Activated T-helper 1 cell treated with anti-CD3 and anti-CD28 coated beads, Interleukin-12 subunit alpha, Interleukin-12 subunit beta, Interleukin-2, Interleukin-4 antibody, amounts not matched to agents 30 ng/mL and 10 ng/mL and 1 ng/mL, durations not matched to agents 14 hours and 24 hours and 36 hours (primary cell): ENCODE measurements around the gene TGFB2. TPM values are rescaled to one million over a fixed set of nuclear protein-coding genes. Genes with fewer than 3 reads are reported as not detected.

Experiments
- DNase-seq: peaks from one replicate; pipeline ENCODE4 v3.0.0; 2021; ENCODE audit warnings: low spot score
- H3K27ac Mint-ChIP-seq: one replicate; pipeline ENCODE4 v1.8.0; 2021; ENCODE audit warnings: mild to moderate bottlenecking, mixed read lengths
- H3K27me3 Mint-ChIP-seq: one replicate; pipeline ENCODE4 v1.8.0; 2022; ENCODE audit warnings: mild to moderate bottlenecking, moderate library complexity, mixed read lengths; ENCODE audit not compliant: insufficient read depth
- H3K36me3 Mint-ChIP-seq: one replicate; pipeline ENCODE4 v1.8.0; 2021; ENCODE audit warnings: low read depth, mixed read lengths
- H3K4me1 Mint-ChIP-seq: one replicate; pipeline ENCODE4 v1.8.0; 2021; ENCODE audit warnings: low read depth, mixed read lengths
- H3K4me3 Mint-ChIP-seq: one replicate; pipeline ENCODE4 v1.8.0; 2021; ENCODE audit warnings: mild to moderate bottlenecking, moderate library complexity, mixed read lengths
- H3K9me3 Mint-ChIP-seq: one replicate; pipeline ENCODE4 v1.8.0; 2021; ENCODE audit warnings: mixed read lengths
- intact Hi-C: fragments of 100-400 bp; cut with micrococcal nuclease; formaldehyde crosslinking; loops from one replicate; pipeline ENCODE4 v1.15.1; 2024
- total RNA-seq: library from RNA; stranded (reverse); gene quantifications from 2 replicates; pipeline ENCODE4 v1.2.3, GENCODE V29; 2022

The TGFB2 gene
- total RNA-seq, 1 donor from 2014 or later, result not detected

- H3K27ac Mint-ChIP-seq, result no peak overlapping the region
- no peak overlapping the region for H3K4me3 Mint-ChIP-seq
- H3K9me3 Mint-ChIP-seq, result no peaks in the 10 kb centered on the region
- H3K36me3 Mint-ChIP-seq, result peaks cover 2% of the 10 kb centered on the region
- intact Hi-C loops, result loop anchor here (10.0 kb wide), 1 partner anchor 1323 kb away; no protein-coding TSS in a partner anchor
- peaks cover 32% of the 10 kb centered on the region for H3K27me3 Mint-ChIP-seq
- DNase-seq, result no peak
- H3K4me1 Mint-ChIP-seq, result peaks cover 16% of the 10 kb centered on the region
These were observed 3.0 kb upstream of the TGFB2 start for GRCh38 chr1:218342091-218342490.

GRCh38 chr1:218345673-218346390 lies 696 bp downstream of the TGFB2 start:
- H3K4me1 Mint-ChIP-seq, result peaks cover 21% of the 10 kb centered on the region
- intact Hi-C loops, result loop anchor here (1.0 to 10.0 kb wide), 3 partner anchors 31 to 1319 kb away; no protein-coding TSS in a partner anchor
- peak overlapping the region; percentile 78 for H3K4me3 Mint-ChIP-seq
- H3K27me3 Mint-ChIP-seq, result peaks cover 59% of the 10 kb centered on the region
- DNase-seq, result no peak
- H3K27ac Mint-ChIP-seq, result no peak overlapping the region
- no peaks in the 10 kb centered on the region for H3K9me3 Mint-ChIP-seq
- peaks cover 2% of the 10 kb centered on the region for H3K36me3 Mint-ChIP-seq

GRCh38 chr1:218346391-218347204 lies 1.5 kb downstream of the TGFB2 start:
- peaks cover 24% of the 10 kb centered on the region for H3K4me1 Mint-ChIP-seq
- no peaks in the 10 kb centered on the region for H3K9me3 Mint-ChIP-seq
- intact Hi-C loops, result loop anchor here (5.0 to 10.0 kb wide), 2 partner anchors 184 to 1318 kb away; no protein-coding TSS in a partner anchor
- peaks cover 2% of the 10 kb centered on the region for H3K36me3 Mint-ChIP-seq
- peak overlapping the region; percentile 78 for H3K4me3 Mint-ChIP-seq
- H3K27me3 Mint-ChIP-seq, result peaks cover 64% of the 10 kb centered on the region
- no peak overlapping the region for H3K27ac Mint-ChIP-seq
- no peak for DNase-seq

- intact Hi-C loops, result loop anchor here (5.0 to 10.0 kb wide), 2 partner anchors 185 to 1317 kb away; no protein-coding TSS in a partner anchor
- Mint-ChIP-seq H3K27ac (no peak overlapping the region), H3K27me3 (peaks cover 61% of the 10 kb centered on the region), H3K4me1 (peaks cover 27% of the 10 kb centered on the region), H3K9me3 (no peaks in the 10 kb centered on the region), H3K4me3 (peak overlapping the region; percentile 78), H3K36me3 (peaks cover 2% of the 10 kb centered on the region)
- no peak for DNase-seq
These were observed 2.2 kb downstream of the TGFB2 start for GRCh38 chr1:218347336-218347722.

- Mint-ChIP-seq H3K27ac (no peak overlapping the region), H3K27me3 (peaks cover 56% of the 10 kb centered on the region), H3K36me3 (peaks cover 2% of the 10 kb centered on the region), H3K4me1 (peaks cover 27% of the 10 kb centered on the region), H3K4me3 (no peak overlapping the region), H3K9me3 (no peaks in the 10 kb centered on the region)
- no peak for DNase-seq
- intact Hi-C loops, result loop anchor here (5.0 to 10.0 kb wide), 2 partner anchors 186 to 1317 kb away; no protein-coding TSS in a partner anchor
These were observed 2.8 kb downstream of the TGFB2 start for GRCh38 chr1:218347723-218348627.

GRCh38 chr1:218348628-218349071 lies 3.5 kb downstream of the TGFB2 start:
- peaks cover 2% of the 10 kb centered on the region for H3K36me3 Mint-ChIP-seq
- H3K27me3 Mint-ChIP-seq, result peaks cover 57% of the 10 kb centered on the region
- no peak for DNase-seq
- no peaks in the 10 kb centered on the region for H3K9me3 Mint-ChIP-seq
- no peak overlapping the region for H3K4me3 Mint-ChIP-seq
- H3K27ac Mint-ChIP-seq, result no peak overlapping the region
- intact Hi-C loops, result loop anchor here (5.0 to 10.0 kb wide), 2 partner anchors 186 to 1316 kb away; no protein-coding TSS in a partner anchor
- peaks cover 27% of the 10 kb centered on the region for H3K4me1 Mint-ChIP-seq

GRCh38 chr1:218349348-218350034 lies 4.4 kb downstream of the TGFB2 start:
- no peak for DNase-seq
- Mint-ChIP-seq H3K36me3 (peaks cover 2% of the 10 kb centered on the region), H3K4me1 (peaks cover 27% of the 10 kb centered on the region), H3K4me3 (no peak overlapping the region), H3K27me3 (peaks cover 55% of the 10 kb centered on the region), H3K9me3 (no peaks in the 10 kb centered on the region), H3K27ac (no peak overlapping the region)
- intact Hi-C loops, result loop anchor here (5.0 to 10.0 kb wide), 2 partner anchors 187 to 1315 kb away; no protein-coding TSS in a partner anchor

- H3K9me3 Mint-ChIP-seq, result no peaks in the 10 kb centered on the region
- intact Hi-C loops, result no loop called here
These were observed 4.9 kb downstream of the TGFB2 start for GRCh38 chr1:218350035-218350525.

GRCh38 chr1:218350801-218351266 lies 5.7 kb downstream of the TGFB2 start:
- Mint-ChIP-seq H3K27me3 (peaks cover 58% of the 10 kb centered on the region), H3K9me3 (no peaks in the 10 kb centered on the region), H3K4me3 (no peak overlapping the region), H3K36me3 (peaks cover 2% of the 10 kb centered on the region), H3K4me1 (peaks cover 27% of the 10 kb centered on the region), H3K27ac (no peak overlapping the region)
- intact Hi-C loops, result loop anchor here (1.0 kb wide), 1 partner anchor 26 kb away; no protein-coding TSS in a partner anchor
- DNase-seq, result no peak

More at GRCh38 chr1:218350035-218350525, 4.9 kb downstream of the TGFB2 start:
- Mint-ChIP-seq H3K36me3 (peaks cover 2% of the 10 kb centered on the region), H3K4me3 (no peak overlapping the region), H3K27me3 (peaks cover 55% of the 10 kb centered on the region), H3K27ac (no peak overlapping the region), H3K4me1 (peaks cover 27% of the 10 kb centered on the region)
- DNase-seq, result no peak

- Mint-ChIP-seq H3K4me1 (peaks cover 22% of the 10 kb centered on the region), H3K4me3 (peak overlapping the region; percentile 37), H3K27me3 (peaks cover 53% of the 10 kb centered on the region), H3K27ac (no peak overlapping the region), H3K9me3 (no peaks in the 10 kb centered on the region), H3K36me3 (no peaks in the 10 kb centered on the region)
- intact Hi-C loops, result loop anchor here (1.0 kb wide), 1 partner anchor 26 kb away; no protein-coding TSS in a partner anchor
- DNase-seq, result no peak
These were observed 6.4 kb downstream of the TGFB2 start for GRCh38 chr1:218351391-218352074.

GRCh38 chr1:218352075-218352438 lies 6.9 kb downstream of the TGFB2 start:
- no peak for DNase-seq
- intact Hi-C loops, result no loop called here
- no peaks in the 10 kb centered on the region for H3K36me3 Mint-ChIP-seq
- H3K9me3 Mint-ChIP-seq, result no peaks in the 10 kb centered on the region
- peaks cover 48% of the 10 kb centered on the region for H3K27me3 Mint-ChIP-seq
- H3K27ac Mint-ChIP-seq, result no peak overlapping the region
- H3K4me3 Mint-ChIP-seq, result no peak overlapping the region
- peaks cover 16% of the 10 kb centered on the region for H3K4me1 Mint-ChIP-seq
